Smooth muscle cell (in vitro differentiated cells): ENCODE measurements around the gene PSMD6. TPM values are rescaled to one million over a fixed set of nuclear protein-coding genes. Genes with fewer than 3 reads are reported as not detected.
A peak's percentile ranks its signal among the peaks of the same experiment; 100 is the strongest.

Source experiments
- DNase-seq: peaks from one replicate; lab custom pipeline; 2025; ENCODE audit not compliant: unreplicated experiment; lab: John Stamatoyannopoulos, UW
- H2AFZ ChIP-seq: fragments of 200-600 bp; sonication (generic); 2 replicates; pipeline ENCODE4 v1.6.0; 2016; ENCODE audit warnings: antibody characterized with exemption, low read depth, mild to moderate bottlenecking
- H3F3A ChIP-seq: fragments of 200-600 bp; sonication (generic); 2 replicates; pipeline ENCODE4 v1.6.0; 2017; ENCODE audit warnings: antibody characterized with exemption, low read depth
- H3K27ac ChIP-seq: fragments of 200-600 bp; sonication (generic); 2 replicates; pipeline ENCODE4 v1.5.1; 2016; ENCODE audit warnings: low read depth, mild to moderate bottlenecking
- H3K27me3 ChIP-seq: fragments of 200-600 bp; sonication (generic); 2 replicates; pipeline ENCODE4 v1.6.1; 2016; ENCODE audit warnings: low read depth, mild to moderate bottlenecking
- H3K36me3 ChIP-seq: fragments of 200-600 bp; sonication (generic); 2 replicates; pipeline ENCODE4 v1.5.1; 2016; ENCODE audit warnings: low read depth
- H3K4me1 ChIP-seq: fragments of 200-600 bp; sonication (generic); 2 replicates; pipeline ENCODE4 v1.5.1; 2016; ENCODE audit warnings: low read depth
- H3K4me2 ChIP-seq: fragments of 200-600 bp; sonication (generic); 2 replicates; pipeline ENCODE4 v1.6.0; 2016; ENCODE audit warnings: mild to moderate bottlenecking
- H3K4me3 ChIP-seq: fragments of 200-600 bp; sonication (generic); 2 replicates; pipeline ENCODE4 v1.5.1; 2016; ENCODE audit warnings: mild to moderate bottlenecking
- H3K79me2 ChIP-seq: fragments of 200-600 bp; sonication (generic); 2 replicates; pipeline ENCODE4 v1.6.0; 2016; ENCODE audit warnings: low read depth, mild to moderate bottlenecking
- H3K9ac ChIP-seq: fragments of 200-600 bp; sonication (generic); 2 replicates; pipeline ENCODE4 v1.6.0; 2016; ENCODE audit warnings: low read depth
- H3K9me3 ChIP-seq: fragments of 200-600 bp; sonication (generic); replicated peaks from 2 replicates; pipeline ENCODE4 v1.5.1; 2016; ENCODE audit warnings: low read depth
- H4K20me1 ChIP-seq: fragments of 200-600 bp; sonication (generic); 2 replicates; pipeline ENCODE4 v1.6.0; 2016; ENCODE audit warnings: low read depth
- WGBS: methylation state at CpG from one replicate; pipeline ENCODE4 v1.1.7; 2016; ENCODE audit warnings: low lambda C conversion rate; 5-methylcytosine and 5-hydroxymethylcytosine counted together
- polyA plus RNA-seq: library from polyadenylated mRNA; unstranded; fragments of >200 nt; fragmentation: Nextera tagmentation; extraction: Ambion mirVana; gene quantifications from 2 replicates; pipeline ENCODE4 v1.2.1, GENCODE V29; 2016
- total RNA-seq: library from RNA; depleted of rRNA; stranded (reverse); fragments of >200 nt; gene quantifications from 2 replicates; pipeline ENCODE4 v1.2.3, GENCODE V29; 2014
- TF ChIP-seq, protein P1 (sequence below): fragments of 200-600 bp; sonication (generic); IDR thresholded peaks from 2 replicates; pipeline ENCODE4 v1.5.1; 2017; ENCODE audit warnings: borderline replicate concordance, mild to moderate bottlenecking, antibody characterized with exemption; ENCODE audit not compliant: insufficient read depth, poor library complexity, severe bottlenecking

Gene PSMD6
- total and polyA plus RNA-seq, 2 experiments from 2014 or later, result 109 to 119 TPM

DNA sequence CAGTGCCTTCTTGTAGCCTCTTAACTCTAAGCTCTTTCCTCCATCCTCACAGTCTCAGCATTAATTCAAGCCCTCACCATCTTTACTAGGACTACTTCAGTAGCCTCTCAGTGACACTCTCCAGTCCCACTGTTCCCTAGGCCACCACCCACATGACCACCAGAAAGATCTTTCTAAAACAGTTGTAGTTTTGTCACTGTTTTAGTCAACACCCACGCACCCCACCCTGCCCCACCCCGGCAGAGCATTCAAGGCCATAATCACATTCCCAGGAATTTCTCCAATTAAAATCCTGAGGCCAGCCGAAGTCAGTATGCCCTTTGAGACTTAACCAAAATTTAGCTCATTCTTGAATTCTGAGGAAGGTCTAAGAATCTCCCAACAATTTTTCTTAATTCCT lies 31.2 kb upstream of the PSMD6 start:
- H4K20me1 ChIP-seq, result no peaks in the 10 kb centered on the region
- H3F3A ChIP-seq, result no peaks in the 10 kb centered on the region
- H3K9me3 ChIP-seq, result no peaks in the 10 kb centered on the region
- no peak overlapping the region for H3K27ac ChIP-seq
- H3K4me3 ChIP-seq, result no peak overlapping the region
- no peak for DNase-seq
- H3K4me2 ChIP-seq, result no peak overlapping the region
- peaks cover 19% of the 10 kb centered on the region for H3K4me1 ChIP-seq
- H3K79me2 ChIP-seq, result no peaks in the 10 kb centered on the region
- TF ChIP-seq, protein P1, sequence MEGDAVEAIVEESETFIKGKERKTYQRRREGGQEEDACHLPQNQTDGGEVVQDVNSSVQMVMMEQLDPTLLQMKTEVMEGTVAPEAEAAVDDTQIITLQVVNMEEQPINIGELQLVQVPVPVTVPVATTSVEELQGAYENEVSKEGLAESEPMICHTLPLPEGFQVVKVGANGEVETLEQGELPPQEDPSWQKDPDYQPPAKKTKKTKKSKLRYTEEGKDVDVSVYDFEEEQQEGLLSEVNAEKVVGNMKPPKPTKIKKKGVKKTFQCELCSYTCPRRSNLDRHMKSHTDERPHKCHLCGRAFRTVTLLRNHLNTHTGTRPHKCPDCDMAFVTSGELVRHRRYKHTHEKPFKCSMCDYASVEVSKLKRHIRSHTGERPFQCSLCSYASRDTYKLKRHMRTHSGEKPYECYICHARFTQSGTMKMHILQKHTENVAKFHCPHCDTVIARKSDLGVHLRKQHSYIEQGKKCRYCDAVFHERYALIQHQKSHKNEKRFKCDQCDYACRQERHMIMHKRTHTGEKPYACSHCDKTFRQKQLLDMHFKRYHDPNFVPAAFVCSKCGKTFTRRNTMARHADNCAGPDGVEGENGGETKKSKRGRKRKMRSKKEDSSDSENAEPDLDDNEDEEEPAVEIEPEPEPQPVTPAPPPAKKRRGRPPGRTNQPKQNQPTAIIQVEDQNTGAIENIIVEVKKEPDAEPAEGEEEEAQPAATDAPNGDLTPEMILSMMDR, result no peak
- H2AFZ ChIP-seq, result no peak overlapping the region
- H3K9ac ChIP-seq, result no peak overlapping the region
- no peaks in the 10 kb centered on the region for H3K27me3 ChIP-seq
- no peaks in the 10 kb centered on the region for H3K36me3 ChIP-seq
- 82% methylated on average over 3 of the region's 3 CpGs for WGBS

DNA sequence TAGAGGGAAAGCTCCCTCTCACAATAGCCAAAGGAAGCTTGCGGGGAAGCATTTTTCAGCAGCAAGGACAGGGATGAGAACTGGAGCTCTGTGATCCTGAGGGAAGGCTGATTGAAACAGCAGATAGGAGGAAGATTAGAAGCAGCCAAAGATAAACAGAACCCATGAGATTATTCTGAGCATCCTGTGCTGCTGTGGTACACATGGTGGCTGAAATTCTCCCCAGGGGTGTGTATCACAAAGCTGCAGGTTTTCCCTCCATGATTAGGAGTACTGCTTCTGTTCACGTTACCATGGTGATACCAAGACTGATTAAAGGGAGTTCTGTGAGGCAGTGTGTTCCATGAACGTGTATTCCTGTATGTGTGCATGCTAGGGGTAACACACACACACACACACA lies 30.3 kb upstream of the PSMD6 start:
- 57% methylated on average over 3 of the region's 3 CpGs for WGBS
- H3K27me3 ChIP-seq, result no peaks in the 10 kb centered on the region

GRCh38 chr3:64053117-64053516 lies 29.8 kb upstream of the PSMD6 start:
- Histone ChIP-seq H3K27ac (no peak overlapping the region), H3K27me3 (no peaks in the 10 kb centered on the region), H4K20me1 (no peaks in the 10 kb centered on the region), H3K4me3 (no peak overlapping the region), H3K36me3 (no peaks in the 10 kb centered on the region), H3K4me1 (peaks cover 30% of the 10 kb centered on the region), H3K79me2 (no peaks in the 10 kb centered on the region), H3F3A (no peaks in the 10 kb centered on the region), H3K9me3 (no peaks in the 10 kb centered on the region), H3K4me2 (no peak overlapping the region), H3K9ac (no peak overlapping the region), H2AFZ (no peak overlapping the region)
- TF ChIP-seq, protein P1, result no peak
- DNase-seq, result no peak

More for the DNA sequence above, 30.3 kb upstream of the PSMD6 start:
- Histone ChIP-seq H3K9me3 (no peaks in the 10 kb centered on the region), H3K9ac (no peak overlapping the region), H2AFZ (no peak overlapping the region), H3K79me2 (no peaks in the 10 kb centered on the region), H3F3A (no peaks in the 10 kb centered on the region), H3K4me2 (no peak overlapping the region), H3K36me3 (no peaks in the 10 kb centered on the region), H3K27ac (no peak overlapping the region), H3K4me1 (peaks cover 26% of the 10 kb centered on the region), H4K20me1 (no peaks in the 10 kb centered on the region), H3K4me3 (no peak overlapping the region)
- TF ChIP-seq, protein P1, result no peak
- no peak for DNase-seq

DNA sequence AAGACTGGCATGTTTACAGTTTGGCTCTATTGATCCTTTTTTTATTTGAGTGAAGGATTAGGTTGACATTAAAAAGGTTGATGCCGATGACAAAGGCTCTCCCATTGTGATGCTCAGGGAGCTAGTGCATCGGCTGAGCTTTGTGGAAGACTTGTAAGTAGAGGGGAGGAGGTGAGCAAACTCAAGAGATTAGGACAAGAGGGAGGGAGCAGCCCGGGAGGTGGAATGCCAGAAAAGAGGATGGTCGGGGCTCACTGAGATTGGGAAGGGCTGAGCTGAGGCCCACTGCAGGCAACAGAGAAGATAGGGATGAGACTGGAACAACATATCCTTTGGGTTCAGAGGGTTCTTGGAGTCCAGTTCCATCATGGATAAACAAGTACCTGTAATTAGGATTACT lies 26.5 kb upstream of the PSMD6 start:
- H3K27ac ChIP-seq, result peak overlapping the region; percentile 82
- H3K36me3 ChIP-seq, result no peaks in the 10 kb centered on the region
- H3K79me2 ChIP-seq, result no peaks in the 10 kb centered on the region
- 77% methylated on average over 4 of the region's 4 CpGs for WGBS
- no peaks in the 10 kb centered on the region for H3F3A ChIP-seq
- no peak overlapping the region for H3K4me2 ChIP-seq
- H3K9me3 ChIP-seq, result no peaks in the 10 kb centered on the region
- no peak overlapping the region for H3K9ac ChIP-seq
- TF ChIP-seq, protein P1, result no peak
- DNase-seq, result no peak
- H3K4me1 ChIP-seq, result peaks cover 41% of the 10 kb centered on the region
- no peaks in the 10 kb centered on the region for H4K20me1 ChIP-seq
- no peaks in the 10 kb centered on the region for H3K27me3 ChIP-seq
- H2AFZ ChIP-seq, result no peak overlapping the region
- no peak overlapping the region for H3K4me3 ChIP-seq
